Fibroblast of mammary gland (primary cell): ENCODE results near the gene ATP5ME.
A peak's percentile ranks its signal among the peaks of the same experiment; 100 is the strongest.
"Not testable (repeated sequence)": the region's sequence is repeated elsewhere in the genome, so short reads cannot be mapped to it uniquely, and the experiment has no call there.

Experiments used
- DNase-seq: peaks from one replicate; pipeline ENCODE4 v3.0.0-alpha.2; 2010; ENCODE audit warnings: low read depth
- H3K4me3 ChIP-seq: 2 replicates; pipeline ENCODE4 v1.5.1; 2011; ENCODE audit warnings: low read depth, mild to moderate bottlenecking, low read length, moderate library complexity; ENCODE audit not compliant: control insufficient read depth
- CTCF ChIP-seq: conservative IDR thresholded peaks from 2 replicates; pipeline ENCODE4 v1.5.1; 2011; ENCODE audit warnings: low read depth, low read length, inconsistent platforms; ENCODE audit not compliant: control insufficient read depth, insufficient read depth

The ATP5ME gene

GRCh38 chr4:709348-709747, 35.3 kb upstream of the ATP5ME start:
- no peak for DNase-seq
- no peak for TF ChIP-seq CTCF
- no peak overlapping the region for H3K4me3 ChIP-seq

GRCh38 chr4:708631-708933, 34.5 kb upstream of the ATP5ME start:
- no peak for DNase-seq
- no peak for TF ChIP-seq CTCF
- peak overlapping the region; percentile 1 for H3K4me3 ChIP-seq

GRCh38 chr4:707929-708630, 34.0 kb upstream of the ATP5ME start:
- H3K4me3 ChIP-seq: peak overlapping the region; percentile 1
- DNase-seq: no peak

GRCh38 chr4:706834-707598, 32.9 kb upstream of the ATP5ME start:
- peak overlapping the region; percentile 76 for H3K4me3 ChIP-seq
- no peak for DNase-seq

More at GRCh38 chr4:707929-708630, 34.0 kb upstream of the ATP5ME start:
- no peak for TF ChIP-seq CTCF

DNA sequence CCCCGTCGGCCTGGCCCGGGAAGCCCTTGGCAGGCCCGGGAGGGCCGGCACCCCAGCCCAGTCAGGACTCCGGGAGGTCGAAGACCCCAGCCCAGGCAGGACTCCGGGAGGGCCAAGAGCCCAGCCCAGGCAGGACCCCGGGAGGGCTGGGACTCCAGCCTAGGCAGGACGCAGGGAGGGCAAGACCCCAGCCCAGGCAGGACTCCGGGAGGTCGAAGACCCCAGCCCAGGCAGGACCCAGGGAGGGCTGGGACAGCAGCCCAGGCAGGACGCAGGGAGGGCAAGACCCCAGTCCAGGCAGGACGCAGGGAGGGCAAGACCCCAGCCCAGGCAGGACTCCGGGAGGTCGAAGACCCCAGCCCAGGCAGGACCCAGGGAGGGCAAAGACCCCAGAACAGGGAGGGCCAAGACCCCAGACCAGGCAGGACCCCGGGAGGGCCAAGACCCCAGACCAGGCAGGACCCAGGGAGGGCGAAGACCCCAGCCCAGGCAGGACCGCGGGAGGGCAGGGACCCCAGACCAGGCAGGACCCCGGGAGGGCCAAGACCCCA, 32.1 kb upstream of the ATP5ME start:
- H3K4me3 ChIP-seq: peak overlapping the region; percentile 76

More at GRCh38 chr4:706834-707598, 32.9 kb upstream of the ATP5ME start:
- TF ChIP-seq CTCF: no peak

DNA sequence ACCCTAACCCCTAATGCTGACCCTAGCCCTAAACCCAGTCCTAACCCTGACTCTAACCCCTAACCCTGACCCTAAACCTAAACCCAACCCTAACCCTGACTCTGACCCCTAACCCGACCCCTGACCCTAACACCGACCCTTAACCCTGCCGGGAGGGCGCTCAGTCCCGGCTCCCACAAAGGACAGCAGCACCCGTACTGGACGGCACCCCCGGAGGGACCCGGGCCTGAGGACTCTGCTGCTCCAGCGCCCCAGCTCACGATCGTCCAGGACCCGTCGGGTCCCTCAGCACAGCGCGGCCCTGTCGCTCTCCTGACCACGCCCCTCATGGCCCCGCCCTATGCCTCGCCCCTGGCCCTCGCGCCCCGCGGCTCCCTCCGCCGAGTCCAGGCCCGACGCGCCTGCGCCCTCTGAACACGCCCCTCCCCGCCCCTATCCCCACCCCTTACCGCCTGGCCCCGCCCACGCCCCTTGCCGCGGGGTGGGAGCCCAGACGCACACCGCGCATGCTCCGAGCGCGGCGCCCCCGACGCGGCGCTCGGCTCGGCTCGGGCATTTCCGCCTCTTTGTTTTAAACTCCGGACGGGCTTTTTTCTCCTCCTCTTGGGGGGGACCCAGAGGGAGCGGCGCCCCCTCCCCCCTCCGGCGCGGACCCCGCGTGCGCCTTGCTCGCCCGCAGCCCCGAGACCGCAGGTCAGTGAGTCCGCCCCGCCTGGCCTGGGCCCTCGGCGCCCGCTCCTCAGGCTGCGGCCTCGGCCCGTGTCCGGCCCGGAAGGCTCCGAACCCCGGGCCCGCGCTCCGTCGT, 31.4 kb upstream of the ATP5ME start, which contains the start of gene PCGF3:
Gene PCGF3, plus strand, starts transcription at position 555 of the 805 bp plus-strand sequence. CDS start 27,849 bp downstream, outside the sequence.
- no peak for TF ChIP-seq CTCF
- H3K4me3 ChIP-seq: peak within 1 kb of the TSS; percentile 76
- DNase-seq: peak; percentile 91

More for the DNA sequence above, 32.1 kb upstream of the ATP5ME start:
- DNase-seq: not testable (repeated sequence)
